ENCODE measurements around the gene CIDEA.

CIDEA gene

GRCh38 chr18:12253027-12253426 lies 1.1 kb upstream of the CIDEA start:
- H3K4me1 Mint-ChIP-seq: peaks cover 33% of the 10 kb centered on the region
- H3K27ac Mint-ChIP-seq: no peak overlapping the region
- no peaks in the 10 kb centered on the region for H3K36me3 Mint-ChIP-seq (ENCODE audit: low read depth)
- DNase-seq: no peak
- H3K9me3 Mint-ChIP-seq: peaks cover 5% of the 10 kb centered on the region
- H3K4me3 Mint-ChIP-seq: peak overlapping the region; percentile 81
- TF ChIP-seq CTCF (IDR thresholded peaks at IDR 0.05): no peak
- peaks cover 96% of the 10 kb centered on the region for H3K27me3 Mint-ChIP-seq (ENCODE audit: low read depth, poor library complexity)

GRCh38 chr18:12253663-12254135 lies 462 bp upstream of the CIDEA start:
- peak; percentile 34 for DNase-seq
- TF ChIP-seq CTCF (IDR thresholded peaks at IDR 0.05): no peak
- Mint-ChIP-seq H3K27me3 (ENCODE audit: low read depth, poor library complexity) (peaks cover 93% of the 10 kb centered on the region), H3K4me1 (peaks cover 40% of the 10 kb centered on the region), H3K27ac (no peak overlapping the region), H3K9me3 (peaks cover 5% of the 10 kb centered on the region), H3K4me3 (peak overlapping the region; percentile 81), H3K36me3 (ENCODE audit: low read depth) (no peaks in the 10 kb centered on the region)

GRCh38 chr18:12254820-12255511 lies 805 bp downstream of the CIDEA start:
- Mint-ChIP-seq H3K9me3 (no peaks in the 10 kb centered on the region), H3K36me3 (ENCODE audit: low read depth) (no peaks in the 10 kb centered on the region), H3K27ac (no peak overlapping the region), H3K4me1 (peaks cover 46% of the 10 kb centered on the region), H3K4me3 (peak overlapping the region; percentile 81), H3K27me3 (ENCODE audit: low read depth, poor library complexity) (peaks cover 86% of the 10 kb centered on the region)
- no peak for DNase-seq
- TF ChIP-seq CTCF (IDR thresholded peaks at IDR 0.05): no peak

- Mint-ChIP-seq H3K4me1 (peaks cover 46% of the 10 kb centered on the region), H3K36me3 (ENCODE audit: low read depth) (no peaks in the 10 kb centered on the region), H3K4me3 (peak overlapping the region; percentile 37), H3K9me3 (no peaks in the 10 kb centered on the region), H3K27ac (no peak overlapping the region), H3K27me3 (ENCODE audit: low read depth, poor library complexity) (peaks cover 83% of the 10 kb centered on the region)
- no peak for TF ChIP-seq CTCF (IDR thresholded peaks at IDR 0.05)
- no peak for DNase-seq
These were observed 1.5 kb downstream of the CIDEA start for GRCh38 chr18:12255626-12256026.

- H3K4me3 Mint-ChIP-seq: no peak overlapping the region
- H3K36me3 Mint-ChIP-seq (ENCODE audit: low read depth): no peaks in the 10 kb centered on the region
- peaks cover 76% of the 10 kb centered on the region for H3K27me3 Mint-ChIP-seq (ENCODE audit: low read depth, poor library complexity)
- peaks cover 46% of the 10 kb centered on the region for H3K4me1 Mint-ChIP-seq
- TF ChIP-seq CTCF (IDR thresholded peaks at IDR 0.05): no peak
- no peaks in the 10 kb centered on the region for H3K9me3 Mint-ChIP-seq
- H3K27ac Mint-ChIP-seq: no peak overlapping the region
- DNase-seq: no peak
These were observed 2.8 kb downstream of the CIDEA start for GRCh38 chr18:12256951-12257350.

Measured in nephron progenitor cell (in vitro differentiated cells).